Keratinocyte (primary cell): ENCODE data around the gene FGGY. TPM values are rescaled to one million over a fixed set of nuclear protein-coding genes. Genes with fewer than 3 reads are reported as not detected.

ENCODE experiments used
- DNase-seq: peaks from one replicate; pipeline ENCODE4 v3.0.0-alpha.2; 2011; ENCODE audit warnings: low read depth, missing footprints, low spot score
- FAIRE-seq: peaks from 2 replicates; lab custom pipeline; 2011; peaks lifted over from hg19 to GRCh38; lab: Jason Lieb, UNC
- H2AFZ ChIP-seq: 2 replicates; pipeline ENCODE4 v1.6.0; 2012; ENCODE audit warnings: low read length, control low read depth, inconsistent platforms; ENCODE audit not compliant: control insufficient read depth
- H3K27ac ChIP-seq: 2 replicates; pipeline ENCODE4 v1.5.1; 2011; ENCODE audit warnings: low read length; ENCODE audit not compliant: control insufficient read depth, insufficient read depth
- H3K27me3 ChIP-seq: 3 replicates; pipeline ENCODE4 v1.6.0; 2011; ENCODE audit warnings: low read length; ENCODE audit not compliant: control insufficient read depth, insufficient read depth; ENCODE audit errors: extremely low read depth
- H3K36me3 ChIP-seq, 2 experiments: 2 replicates in 1 of 2; 3 replicates in 1 of 2; pipeline ENCODE4 v1.5.1; 2011; ENCODE audit warnings: low read length in 2 of 2, mild to moderate bottlenecking in 1 of 2; ENCODE audit not compliant: control insufficient read depth in 2 of 2, insufficient read depth in 2 of 2; ENCODE audit errors: extremely low read depth in 1 of 2
- H3K4me1 ChIP-seq: 3 replicates; pipeline ENCODE4 v1.5.1; 2011; ENCODE audit warnings: low read length; ENCODE audit not compliant: control insufficient read depth, insufficient read depth; ENCODE audit errors: extremely low read depth
- H3K4me2 ChIP-seq: 3 replicates; pipeline ENCODE4 v1.6.0; 2011; ENCODE audit warnings: low read depth, low read length; ENCODE audit not compliant: control insufficient read depth, insufficient read depth; ENCODE audit errors: extremely low read depth
- H3K4me3 ChIP-seq, 3 experiments: fragments of 200-600 bp in 1 of 3; sonication (generic) in 1 of 3; 2 replicates in 2 of 3; 3 replicates in 1 of 3; pipeline ENCODE4 v1.5.1; 2011 to 2016; ENCODE audit warnings: low read length in 3 of 3, mild to moderate bottlenecking in 3 of 3, control low read depth in 2 of 3, inconsistent platforms in 1 of 3, low read depth in 1 of 3, mixed read lengths in 1 of 3, mixed run types in 1 of 3, moderate library complexity in 1 of 3; ENCODE audit not compliant: control insufficient read depth in 2 of 3, insufficient read depth in 2 of 3; ENCODE audit errors: extremely low read depth in 1 of 3
- H3K79me2 ChIP-seq: 2 replicates; pipeline ENCODE4 v1.6.0; 2012; ENCODE audit warnings: low read length; ENCODE audit not compliant: control insufficient read depth, insufficient read depth
- H3K9ac ChIP-seq: 3 replicates; pipeline ENCODE4 v1.6.0; 2011; ENCODE audit warnings: low read length; ENCODE audit not compliant: control insufficient read depth, insufficient read depth; ENCODE audit errors: extremely low read depth
- H3K9me1 ChIP-seq: 3 replicates; pipeline ENCODE4 v1.6.0; 2011; ENCODE audit warnings: low read length; ENCODE audit not compliant: control insufficient read depth, insufficient read depth; ENCODE audit errors: extremely low read depth
- H3K9me3 ChIP-seq: 2 replicates; pipeline ENCODE4 v1.5.1; 2012; ENCODE audit warnings: low read depth, low read length; ENCODE audit not compliant: control insufficient read depth
- H4K20me1 ChIP-seq: 3 replicates; pipeline ENCODE4 v1.6.0; 2011; ENCODE audit warnings: low read length; ENCODE audit not compliant: control insufficient read depth, insufficient read depth; ENCODE audit errors: extremely low read depth
- EZH2 ChIP-seq: IDR thresholded peaks from one replicate; pipeline ENCODE4 v1.6.1; 2012; ENCODE audit warnings: inconsistent platforms, mild to moderate bottlenecking, low read length, moderate library complexity
- dilution Hi-C: fragments of 300-500 bp; cut with MboI; formaldehyde crosslinking; loops from one replicate; pipeline ENCODE4 v1.7.0; 2020; ENCODE audit warnings: low sequenced_read_pairs; ENCODE audit not compliant: extremely low pct_ligation_motif_present
- polyA plus RNA-seq, 5 experiments: library from polyadenylated mRNA; depleted of rRNA in 3 of 5; stranded (reverse) in 3 of 5; stranded (forward) in 1 of 5; unstranded in 1 of 5; fragments of >200 nt; gene quantifications; 1 replicate in 1 of 5; 2 replicates in 3 of 5; 3 replicates in 1 of 5; pipeline versions ENCODE4 v1.2.1 to v1.2.3, GENCODE V29; 2011 to 2012; ENCODE audit warnings: missing spikeins in 2 of 5, low read depth in 1 of 5, low replicate concordance in 1 of 5
- TF ChIP-seq, protein P1 (sequence below), 3 experiments: IDR thresholded peaks in 1 of 3; conservative IDR thresholded peaks in 1 of 3; optimal IDR thresholded peaks in 1 of 3; 2 replicates in 2 of 3; 3 replicates in 1 of 3; pipeline versions ENCODE3 to v1.5.1; 2011; ENCODE audit warnings: low read length in 3 of 3, mild to moderate bottlenecking in 3 of 3, moderate library complexity in 2 of 3, control low read depth in 1 of 3, inconsistent platforms in 1 of 3; ENCODE audit not compliant: insufficient read depth in 2 of 3; ENCODE audit errors: extremely low read depth in 1 of 3

FGGY gene
- polyA plus RNA-seq, 1 donor (not counting 4 experiments of a cell fraction or from before 2014, with no cell fraction given) = 16.6 TPM

DNA sequence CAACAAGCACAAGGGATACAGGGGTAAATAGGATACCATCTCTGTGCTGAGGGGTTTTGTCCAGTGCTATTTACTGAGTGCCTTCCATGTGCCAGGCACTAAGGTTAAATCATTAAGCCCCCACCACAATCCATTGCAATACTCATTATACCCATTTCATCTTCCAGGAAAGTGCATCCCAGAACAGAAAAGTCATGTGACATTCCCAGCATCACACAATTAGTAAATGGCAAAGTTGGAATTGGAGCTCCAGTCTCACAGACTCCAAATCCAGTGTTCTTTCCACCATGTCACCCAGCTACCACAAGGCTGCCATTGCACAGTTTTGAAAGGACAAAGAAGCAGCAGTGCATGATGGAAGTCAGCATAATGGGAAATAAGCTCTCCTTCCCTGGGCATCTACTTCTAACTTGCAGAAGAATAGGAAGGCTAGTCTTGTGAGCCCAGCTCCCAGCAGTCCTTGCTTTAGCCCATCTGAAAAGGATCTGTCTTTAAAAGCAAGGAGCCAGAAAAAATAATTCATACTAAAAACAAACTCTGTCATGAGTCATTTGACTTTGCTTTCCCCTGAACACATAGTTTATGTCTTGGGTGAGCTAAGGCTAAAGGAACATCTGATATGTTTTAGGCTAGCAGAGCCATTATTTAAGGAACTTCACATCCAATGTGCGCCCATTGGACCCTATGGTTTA, 406.5 kb downstream of the FGGY start:
- H3K4me1 ChIP-seq = peaks cover 15% of the 10 kb centered on the region
- H3K9me1 ChIP-seq = no peaks in the 10 kb centered on the region
- H3K27me3 ChIP-seq = no peaks in the 10 kb centered on the region
- H4K20me1 ChIP-seq = no peaks in the 10 kb centered on the region
- H3K9me3 ChIP-seq = no peaks in the 10 kb centered on the region
- no peak overlapping the region for H3K9ac ChIP-seq
- no peak for DNase-seq
- H3K36me3 ChIP-seq = no peaks in the 10 kb centered on the region
- no peak overlapping the region for H3K27ac ChIP-seq
- FAIRE-seq = no peak
- no peak overlapping the region for H3K4me3 ChIP-seq
- H2AFZ ChIP-seq = no peak overlapping the region
- no peaks in the 10 kb centered on the region for H3K79me2 ChIP-seq
- TF ChIP-seq, protein P1, sequence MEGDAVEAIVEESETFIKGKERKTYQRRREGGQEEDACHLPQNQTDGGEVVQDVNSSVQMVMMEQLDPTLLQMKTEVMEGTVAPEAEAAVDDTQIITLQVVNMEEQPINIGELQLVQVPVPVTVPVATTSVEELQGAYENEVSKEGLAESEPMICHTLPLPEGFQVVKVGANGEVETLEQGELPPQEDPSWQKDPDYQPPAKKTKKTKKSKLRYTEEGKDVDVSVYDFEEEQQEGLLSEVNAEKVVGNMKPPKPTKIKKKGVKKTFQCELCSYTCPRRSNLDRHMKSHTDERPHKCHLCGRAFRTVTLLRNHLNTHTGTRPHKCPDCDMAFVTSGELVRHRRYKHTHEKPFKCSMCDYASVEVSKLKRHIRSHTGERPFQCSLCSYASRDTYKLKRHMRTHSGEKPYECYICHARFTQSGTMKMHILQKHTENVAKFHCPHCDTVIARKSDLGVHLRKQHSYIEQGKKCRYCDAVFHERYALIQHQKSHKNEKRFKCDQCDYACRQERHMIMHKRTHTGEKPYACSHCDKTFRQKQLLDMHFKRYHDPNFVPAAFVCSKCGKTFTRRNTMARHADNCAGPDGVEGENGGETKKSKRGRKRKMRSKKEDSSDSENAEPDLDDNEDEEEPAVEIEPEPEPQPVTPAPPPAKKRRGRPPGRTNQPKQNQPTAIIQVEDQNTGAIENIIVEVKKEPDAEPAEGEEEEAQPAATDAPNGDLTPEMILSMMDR (optimal IDR thresholded peaks at IDR 0.05 in 1 of 3, IDR thresholded peaks at IDR 0.05 in 1 of 3, conservative IDR thresholded peaks at IDR 0.05 in 1 of 3; ENCODE audit: extremely low read depth in 1 of 3, insufficient read depth in 2 of 3, low read length in 3 of 3) = no peak
- no peak for TF ChIP-seq EZH2
- H3K4me2 ChIP-seq = no peak overlapping the region
- dilution Hi-C loops = no loop called here

DNA sequence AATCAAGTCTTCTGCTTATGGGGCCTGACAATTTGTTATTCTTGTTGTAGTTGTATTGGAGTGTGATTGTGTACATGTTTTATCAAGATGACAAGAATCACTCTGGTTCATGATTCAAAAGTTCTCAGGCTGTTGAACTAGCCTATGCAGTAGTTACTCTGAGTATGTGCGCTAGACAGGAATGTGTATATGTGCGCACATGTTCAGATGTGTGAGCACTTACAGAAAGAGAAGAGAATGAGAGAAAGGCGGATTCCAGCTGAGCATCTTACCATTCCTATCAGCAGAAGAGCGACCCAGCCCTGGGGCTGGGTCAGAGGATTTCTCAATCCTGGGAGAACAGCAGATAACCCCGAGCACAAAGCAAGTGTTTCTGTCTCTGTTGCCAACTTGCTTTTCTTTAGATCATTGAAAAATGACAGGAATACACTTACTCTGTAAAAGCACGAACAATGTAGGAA, 407.1 kb downstream of the FGGY start:
- H3K4me3 ChIP-seq = no peak overlapping the region
- H3K27me3 ChIP-seq = no peaks in the 10 kb centered on the region
- H3K4me2 ChIP-seq = no peak overlapping the region
- FAIRE-seq = peak; percentile 20
- H3K27ac ChIP-seq = no peak overlapping the region
- H4K20me1 ChIP-seq = no peaks in the 10 kb centered on the region
- dilution Hi-C loops = no loop called here
- H3K4me1 ChIP-seq = peaks cover 15% of the 10 kb centered on the region
- no peaks in the 10 kb centered on the region for H3K79me2 ChIP-seq
- no peak for DNase-seq
- H2AFZ ChIP-seq = no peak overlapping the region
- no peak overlapping the region for H3K9ac ChIP-seq
- no peaks in the 10 kb centered on the region for H3K9me1 ChIP-seq
- H3K36me3 ChIP-seq = no peaks in the 10 kb centered on the region
- no peaks in the 10 kb centered on the region for H3K9me3 ChIP-seq
- no peak for TF ChIP-seq EZH2
- TF ChIP-seq, protein P1 (optimal IDR thresholded peaks at IDR 0.05 in 1 of 3, IDR thresholded peaks at IDR 0.05 in 1 of 3, conservative IDR thresholded peaks at IDR 0.05 in 1 of 3; ENCODE audit: extremely low read depth in 1 of 3, insufficient read depth in 2 of 3, low read length in 3 of 3) = no peak
